WERI-Rb-1 (cell line): Measurements from ENCODE around the gene LAPTM5.
"Not testable (repeated sequence)": the region's sequence is repeated elsewhere in the genome, so short reads cannot be mapped to it uniquely, and the experiment has no call there.

ENCODE experiments used
- DNase-seq: peaks from one replicate; pipeline ENCODE4 v3.0.0-alpha.2; 2020
- H3K27ac ChIP-seq: fragments of 250-450 bp; sonication (Bioruptor Pico); 2 replicates; pipeline ENCODE4 v1.5.1; 2020; ENCODE audit warnings: mild to moderate bottlenecking, moderate library complexity
- H3K27me3 ChIP-seq: fragments of 250-450 bp; sonication (Bioruptor Pico); 2 replicates; pipeline ENCODE4 v1.5.1; 2021; ENCODE audit warnings: mild to moderate bottlenecking, low read depth, moderate library complexity; ENCODE audit not compliant: insufficient read depth, severe bottlenecking
- H3K36me3 ChIP-seq: fragments of 250-450 bp; sonication (Bioruptor Pico); 2 replicates; pipeline ENCODE4 v1.5.1; 2020; ENCODE audit warnings: mild to moderate bottlenecking, moderate library complexity
- H3K4me3 ChIP-seq: 2 replicates; pipeline ENCODE4 v1.5.1; 2011; ENCODE audit warnings: low read depth, mild to moderate bottlenecking, control low read depth, low read length
- H3K9me3 ChIP-seq: fragments of 250-450 bp; sonication (Bioruptor Pico); 2 replicates; pipeline ENCODE4 v1.5.1; 2021; ENCODE audit warnings: mild to moderate bottlenecking, moderate library complexity; ENCODE audit not compliant: severe bottlenecking
- CTCF ChIP-seq: IDR thresholded peaks from 2 replicates; pipeline ENCODE4 v1.5.1; 2011; ENCODE audit warnings: low read depth, mild to moderate bottlenecking, control low read depth, inconsistent platforms, low read length

The LAPTM5 gene

DNA sequence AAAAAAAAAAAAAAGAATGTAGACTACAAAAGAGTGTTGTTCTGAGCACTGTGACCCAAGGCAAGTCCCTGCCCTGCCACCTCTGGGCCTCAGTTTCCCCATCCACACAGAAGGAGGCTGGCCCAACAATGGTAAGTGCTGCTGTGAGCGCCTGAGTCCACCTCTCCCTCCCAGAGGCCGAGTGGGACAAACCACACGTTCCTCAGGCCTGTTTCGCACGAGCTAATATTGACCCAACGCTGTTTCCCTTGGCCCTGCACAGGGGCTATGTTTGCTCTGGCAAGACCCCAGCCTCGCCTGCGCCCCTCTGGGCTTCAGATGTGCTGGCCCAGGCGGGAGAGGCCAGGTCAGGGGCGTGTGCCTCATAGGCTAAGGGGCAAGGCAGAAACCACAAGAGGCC, 12.6 kb upstream of the LAPTM5 start:
- Histone ChIP-seq H3K4me3 (no peak overlapping the region), H3K27me3 (no peaks in the 10 kb centered on the region), H3K27ac (no peak overlapping the region), H3K9me3 (no peaks in the 10 kb centered on the region), H3K36me3 (no peaks in the 10 kb centered on the region)
- no peak for TF ChIP-seq CTCF
- DNase-seq: no peak

GRCh38 chr1:30768830-30769718, 11.5 kb upstream of the LAPTM5 start:
- no peak for DNase-seq
- TF ChIP-seq CTCF: no peak
- Histone ChIP-seq H3K4me3 (no peak overlapping the region), H3K27ac (no peak overlapping the region), H3K36me3 (no peaks in the 10 kb centered on the region), H3K9me3 (no peaks in the 10 kb centered on the region), H3K27me3 (no peaks in the 10 kb centered on the region)

DNA sequence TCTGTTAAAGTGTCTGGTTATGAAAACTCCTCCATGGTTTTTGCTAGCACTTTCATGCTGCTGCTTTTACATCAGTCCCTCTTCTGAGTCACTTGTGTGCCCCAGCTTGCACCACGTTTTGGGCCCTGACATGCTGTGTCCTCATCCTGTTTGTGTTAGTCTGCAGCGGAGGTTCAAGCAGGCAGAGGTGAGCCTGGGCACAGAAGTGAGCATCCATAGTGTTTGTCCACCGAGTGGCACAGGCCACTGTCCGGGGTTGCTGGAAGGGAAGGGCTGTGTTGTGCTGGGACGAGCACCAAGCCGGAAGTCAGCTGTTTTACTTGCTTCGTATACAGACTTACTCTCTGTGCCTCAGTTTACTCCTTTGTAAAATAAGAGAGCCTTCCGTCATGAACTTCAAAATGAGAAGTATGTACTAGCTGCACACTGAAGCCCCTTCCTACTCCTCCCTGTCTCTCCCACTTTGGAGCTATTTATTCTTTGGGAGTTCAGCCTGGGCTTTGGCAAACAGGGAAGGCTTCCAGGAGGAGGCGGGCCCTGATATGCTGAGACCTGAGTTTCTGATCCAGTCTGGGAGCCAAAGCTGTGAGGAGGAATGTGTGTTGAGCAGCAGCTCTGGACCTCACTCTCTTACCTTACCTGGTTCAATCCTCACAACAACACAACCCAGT, 10.7 kb upstream of the LAPTM5 start:
- TF ChIP-seq CTCF: no peak
- H3K36me3 ChIP-seq: no peaks in the 10 kb centered on the region
- no peaks in the 10 kb centered on the region for H3K27me3 ChIP-seq
- H3K4me3 ChIP-seq: no peak overlapping the region
- no peaks in the 10 kb centered on the region for H3K9me3 ChIP-seq
- H3K27ac ChIP-seq: no peak overlapping the region
- no peak for DNase-seq

GRCh38 chr1:30766948-30767347, 9.4 kb upstream of the LAPTM5 start:
- not testable (repeated sequence) for H3K27me3 ChIP-seq, DNase-seq, H3K27ac ChIP-seq, H3K36me3 ChIP-seq, H3K9me3 ChIP-seq, H3K4me3 ChIP-seq

GRCh38 chr1:30765556-30766434, 8.2 kb upstream of the LAPTM5 start:
- H3K9me3 ChIP-seq: no peaks in the 10 kb centered on the region
- no peak overlapping the region for H3K4me3 ChIP-seq
- no peak for DNase-seq
- no peaks in the 10 kb centered on the region for H3K36me3 ChIP-seq
- H3K27ac ChIP-seq: no peak overlapping the region
- TF ChIP-seq CTCF: no peak
- no peaks in the 10 kb centered on the region for H3K27me3 ChIP-seq
